IMR-90 (cell line): ENCODE measurements around the gene PKP4.

Experiments
- CEBPB ChIP-seq: IDR thresholded peaks from 2 replicates; pipeline ENCODE4 v1.6.1; 2012; ENCODE audit warnings: low read depth, low read length, improper control_type of control experiment
- POLR2A ChIP-seq: IDR thresholded peaks from 2 replicates; pipeline ENCODE4 v1.6.1; 2012; ENCODE audit warnings: mild to moderate bottlenecking, low read depth, low read length
- RAD21 ChIP-seq: IDR thresholded peaks from 2 replicates; pipeline ENCODE4 v1.6.1; 2012; ENCODE audit warnings: low read length, improper control_type of control experiment
- TF ChIP-seq, protein P1 (sequence below): conservative IDR thresholded peaks from 2 replicates; pipeline ENCODE4 v1.5.1; 2012; ENCODE audit warnings: mild to moderate bottlenecking, low read depth, low read length, improper control_type of control experiment
- TF ChIP-seq, protein P2 (sequence below): fragments of 150-350 bp; IDR thresholded peaks from 2 replicates; pipeline ENCODE4 v1.6.1; 2017; ENCODE audit warnings: mild to moderate bottlenecking, antibody characterized with exemption, low read length, low read depth

- TF ChIP-seq, protein P1, sequence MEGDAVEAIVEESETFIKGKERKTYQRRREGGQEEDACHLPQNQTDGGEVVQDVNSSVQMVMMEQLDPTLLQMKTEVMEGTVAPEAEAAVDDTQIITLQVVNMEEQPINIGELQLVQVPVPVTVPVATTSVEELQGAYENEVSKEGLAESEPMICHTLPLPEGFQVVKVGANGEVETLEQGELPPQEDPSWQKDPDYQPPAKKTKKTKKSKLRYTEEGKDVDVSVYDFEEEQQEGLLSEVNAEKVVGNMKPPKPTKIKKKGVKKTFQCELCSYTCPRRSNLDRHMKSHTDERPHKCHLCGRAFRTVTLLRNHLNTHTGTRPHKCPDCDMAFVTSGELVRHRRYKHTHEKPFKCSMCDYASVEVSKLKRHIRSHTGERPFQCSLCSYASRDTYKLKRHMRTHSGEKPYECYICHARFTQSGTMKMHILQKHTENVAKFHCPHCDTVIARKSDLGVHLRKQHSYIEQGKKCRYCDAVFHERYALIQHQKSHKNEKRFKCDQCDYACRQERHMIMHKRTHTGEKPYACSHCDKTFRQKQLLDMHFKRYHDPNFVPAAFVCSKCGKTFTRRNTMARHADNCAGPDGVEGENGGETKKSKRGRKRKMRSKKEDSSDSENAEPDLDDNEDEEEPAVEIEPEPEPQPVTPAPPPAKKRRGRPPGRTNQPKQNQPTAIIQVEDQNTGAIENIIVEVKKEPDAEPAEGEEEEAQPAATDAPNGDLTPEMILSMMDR = no peak
- TF ChIP-seq CEBPB = no peak
- TF ChIP-seq POLR2A = no peak
- TF ChIP-seq, protein P2, sequence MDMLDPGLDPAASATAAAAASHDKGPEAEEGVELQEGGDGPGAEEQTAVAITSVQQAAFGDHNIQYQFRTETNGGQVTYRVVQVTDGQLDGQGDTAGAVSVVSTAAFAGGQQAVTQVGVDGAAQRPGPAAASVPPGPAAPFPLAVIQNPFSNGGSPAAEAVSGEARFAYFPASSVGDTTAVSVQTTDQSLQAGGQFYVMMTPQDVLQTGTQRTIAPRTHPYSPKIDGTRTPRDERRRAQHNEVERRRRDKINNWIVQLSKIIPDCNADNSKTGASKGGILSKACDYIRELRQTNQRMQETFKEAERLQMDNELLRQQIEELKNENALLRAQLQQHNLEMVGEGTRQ = no peak
- no peak for TF ChIP-seq RAD21
These were observed 177.9 kb downstream of the PKP4 start for GRCh38 chr2:158634627-158635026.
